PC-3 (cell line): ENCODE measurements around the gene DNAH17. TPM values are rescaled to one million over a fixed set of nuclear protein-coding genes. Genes with fewer than 3 reads are reported as not detected.

Source experiments
- ATAC-seq: fragments of 200-7000 bp; cut with Tn5 transposase; 2 replicates; pipeline ENCODE4 v1.9.1; 2020; ENCODE audit warnings: mild to moderate bottlenecking, moderate library complexity
- BruUV-seq: library from RNA; stranded (reverse); fragments of 400-500 nt; replicated peaks from 2 replicates; lab custom pipeline; 2021; lab: Mats Ljungman, UMichigan
- CTCF ChIA-PET: fragments of 300-600 bp; sonication (Branson Sonifier 250); formaldehyde crosslinking; loops from one replicate; lab custom pipeline; 2022; ENCODE audit warnings: antibody characterized with exemption; lab: Charles Lee
- POLR2A ChIA-PET: fragments of 300-600 bp; sonication (Branson Sonifier 250); formaldehyde crosslinking; loops from one replicate; lab custom pipeline; 2022; ENCODE audit warnings: antibody characterized with exemption; ENCODE audit not compliant: unreplicated experiment; lab: Charles Lee
- DNase-seq: peaks from one replicate; pipeline ENCODE4 v3.0.0-alpha.2; 2015
- H2AFZ ChIP-seq: fragments of 300-600 bp; sonication (generic); 2 replicates; pipeline ENCODE4 v1.6.0; 2016; ENCODE audit warnings: antibody characterized with exemption, low read length
- H3F3A ChIP-seq: fragments of 300-600 bp; sonication (generic); one replicate; pipeline ENCODE4 v1.6.0; 2017; ENCODE audit warnings: antibody characterized with exemption, low read length, control low read depth, mild to moderate bottlenecking; ENCODE audit not compliant: unreplicated experiment
- H3K27ac ChIP-seq: fragments of 300-600 bp; sonication (generic); 2 replicates; pipeline ENCODE4 v1.5.1; 2016; ENCODE audit warnings: mild to moderate bottlenecking, low read length
- H3K27me3 ChIP-seq: fragments of 300-600 bp; sonication (generic); 2 replicates; pipeline ENCODE4 v1.6.1; 2016; ENCODE audit warnings: low read length, mixed read lengths
- H3K36me3 ChIP-seq: fragments of 300-600 bp; sonication (generic); 2 replicates; pipeline ENCODE4 v1.6.1; 2016; ENCODE audit warnings: low read depth, mixed run types, low read length, mixed read lengths
- H3K4me1 ChIP-seq: fragments of 300-600 bp; sonication (generic); 2 replicates; pipeline ENCODE4 v1.5.1; 2016; ENCODE audit warnings: low read length; ENCODE audit not compliant: insufficient read depth
- H3K4me2 ChIP-seq: fragments of 300-600 bp; sonication (generic); 2 replicates; pipeline ENCODE4 v1.6.0; 2016; ENCODE audit warnings: low read length
- H3K4me3 ChIP-seq: fragments of 300-600 bp; sonication (generic); 2 replicates; pipeline ENCODE4 v1.5.1; 2016; ENCODE audit warnings: mild to moderate bottlenecking, low read length, mixed read lengths
- H3K79me2 ChIP-seq: fragments of 300-600 bp; sonication (generic); 2 replicates; pipeline ENCODE4 v1.6.1; 2017; ENCODE audit warnings: low read length, mixed read lengths
- H3K9ac ChIP-seq: fragments of 300-600 bp; sonication (generic); 2 replicates; pipeline ENCODE4 v1.6.0; 2016; ENCODE audit warnings: mild to moderate bottlenecking, low read length
- H3K9me2 ChIP-seq: fragments of 300-600 bp; sonication (generic); replicated peaks from 2 replicates; pipeline ENCODE4 v1.6.1; 2016; ENCODE audit warnings: mixed run types, low read length, mixed read lengths
- H3K9me3 ChIP-seq: fragments of 300-600 bp; sonication (generic); 2 replicates; pipeline ENCODE4 v1.6.1; 2016; ENCODE audit warnings: low read length, mixed read lengths
- H4K20me1 ChIP-seq: fragments of 300-600 bp; sonication (generic); 2 replicates; pipeline ENCODE4 v1.6.1; 2016; ENCODE audit warnings: low read length, mixed read lengths
- EZH2 ChIP-seq: fragments of 300-600 bp; sonication (generic); IDR thresholded peaks from one replicate; pipeline ENCODE4 v1.6.1; 2017; ENCODE audit warnings: antibody characterized with exemption, mild to moderate bottlenecking, low read length; ENCODE audit not compliant: unreplicated experiment
- EZH2phosphoT487 ChIP-seq: fragments of 300-600 bp; sonication (generic); IDR thresholded peaks from 2 replicates; pipeline ENCODE4 v1.6.1; 2018; ENCODE audit warnings: mild to moderate bottlenecking, antibody characterized with exemption, low read length, borderline replicate concordance
- intact Hi-C: fragments of 100-400 bp; cut with micrococcal nuclease; formaldehyde crosslinking; loops from 2 replicates; pipeline ENCODE4 v1.9.0; 2023
- total RNA-seq: library from RNA; depleted of rRNA; stranded (reverse); fragments of >200 nt; gene quantifications from 2 replicates; pipeline ENCODE4 v1.2.3, GENCODE V29; 2014
- TF ChIP-seq, protein P1 (sequence below): fragments of 300-600 bp; sonication (generic); conservative IDR thresholded peaks from 2 replicates; pipeline ENCODE4 v1.5.1; 2017; ENCODE audit warnings: antibody characterized with exemption, low read depth, mild to moderate bottlenecking, low read length

Gene DNAH17
- total RNA-seq, 1 experiment from 2014 or later = 0.04 TPM

DNA sequence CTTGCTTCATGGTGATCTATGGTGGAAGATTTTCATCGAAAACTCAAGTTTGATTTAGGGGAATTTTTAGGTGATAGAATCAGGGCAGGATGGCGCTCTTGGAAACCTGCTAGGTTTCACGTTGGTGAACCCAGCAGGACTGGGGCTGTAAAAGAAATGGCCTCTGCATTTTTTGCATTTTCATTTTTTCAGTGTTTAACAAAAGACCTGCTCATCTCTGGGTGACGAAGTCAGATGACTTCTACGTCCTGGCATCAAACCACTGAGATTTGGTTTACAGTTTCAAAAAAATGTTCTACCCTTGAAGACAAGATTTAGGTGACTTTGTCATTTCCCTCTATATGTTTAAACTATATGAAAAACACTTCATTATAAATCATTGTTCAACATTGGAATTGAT is 196.8 kb downstream of the DNAH17 start:
- CTCF ChIA-PET = no interaction called here
- H3K9ac ChIP-seq = no peak overlapping the region
- intact Hi-C loops = no loop called here

GRCh38 chr17:78379131-78379491 is 198.1 kb downstream of the DNAH17 start:
- POLR2A ChIA-PET = interaction anchor here (0.6 kb wide), 2 partner anchors 66 to 328 kb away, joined by 4 to 6 read pairs; no protein-coding TSS in a partner anchor
- peak overlapping the region; percentile 78 for H3K4me3 ChIP-seq
- peaks cover 9% of the 10 kb centered on the region for H3F3A ChIP-seq
- BruUV-seq = TSS peak; percentile 60
- peak overlapping the region; percentile 76 for H3K27ac ChIP-seq
- H3K9me2 ChIP-seq = no peaks in the 10 kb centered on the region
- intact Hi-C loops = loop anchor here (2.0 kb wide), 1 partner anchor 18 kb away; the partner anchor contains the start of gene SOCS3
- ATAC-seq (peak; percentile 54), DNase-seq (peak; percentile 81)
- peaks cover 57% of the 10 kb centered on the region for H3K79me2 ChIP-seq
- H3K36me3 ChIP-seq = peaks cover 7% of the 10 kb centered on the region; the same call in 1 of the 2 replicates
- H3K27me3 ChIP-seq = no peaks in the 10 kb centered on the region
- peaks cover 29% of the 10 kb centered on the region for H4K20me1 ChIP-seq
- H3K9ac ChIP-seq = peak overlapping the region; percentile 89
- H3K4me2 ChIP-seq = peak overlapping the region; percentile 81
- peak overlapping the region; percentile 94 for H2AFZ ChIP-seq
- CTCF ChIA-PET = interaction anchor here (0.6 kb wide), 1 partner anchor 11 kb away, joined by 3 read pairs; no protein-coding TSS in a partner anchor
- peaks cover 71% of the 10 kb centered on the region for H3K4me1 ChIP-seq
- H3K9me3 ChIP-seq = no peaks in the 10 kb centered on the region
- TF ChIP-seq EZH2phosphoT487 = no peak
- TF ChIP-seq EZH2 = no peak
- TF ChIP-seq, protein P1, sequence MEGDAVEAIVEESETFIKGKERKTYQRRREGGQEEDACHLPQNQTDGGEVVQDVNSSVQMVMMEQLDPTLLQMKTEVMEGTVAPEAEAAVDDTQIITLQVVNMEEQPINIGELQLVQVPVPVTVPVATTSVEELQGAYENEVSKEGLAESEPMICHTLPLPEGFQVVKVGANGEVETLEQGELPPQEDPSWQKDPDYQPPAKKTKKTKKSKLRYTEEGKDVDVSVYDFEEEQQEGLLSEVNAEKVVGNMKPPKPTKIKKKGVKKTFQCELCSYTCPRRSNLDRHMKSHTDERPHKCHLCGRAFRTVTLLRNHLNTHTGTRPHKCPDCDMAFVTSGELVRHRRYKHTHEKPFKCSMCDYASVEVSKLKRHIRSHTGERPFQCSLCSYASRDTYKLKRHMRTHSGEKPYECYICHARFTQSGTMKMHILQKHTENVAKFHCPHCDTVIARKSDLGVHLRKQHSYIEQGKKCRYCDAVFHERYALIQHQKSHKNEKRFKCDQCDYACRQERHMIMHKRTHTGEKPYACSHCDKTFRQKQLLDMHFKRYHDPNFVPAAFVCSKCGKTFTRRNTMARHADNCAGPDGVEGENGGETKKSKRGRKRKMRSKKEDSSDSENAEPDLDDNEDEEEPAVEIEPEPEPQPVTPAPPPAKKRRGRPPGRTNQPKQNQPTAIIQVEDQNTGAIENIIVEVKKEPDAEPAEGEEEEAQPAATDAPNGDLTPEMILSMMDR = no peak

More for the DNA sequence above, 196.8 kb downstream of the DNAH17 start:
- POLR2A ChIA-PET = no interaction called here
- H3K4me3 ChIP-seq = no peak overlapping the region
- H3K36me3 ChIP-seq = peaks cover 13% of the 10 kb centered on the region; the same call in 1 of the 2 replicates
- H3F3A ChIP-seq = peaks cover 9% of the 10 kb centered on the region
- no peak for TF ChIP-seq EZH2
- TF ChIP-seq, protein P1 = no peak
- no peak for TF ChIP-seq EZH2phosphoT487
- H3K27me3 ChIP-seq = no peaks in the 10 kb centered on the region
- H4K20me1 ChIP-seq = peaks cover 36% of the 10 kb centered on the region
- H3K4me1 ChIP-seq = peaks cover 62% of the 10 kb centered on the region
- TSS peak; percentile 16 for BruUV-seq
- peak overlapping the region; percentile 81 for H3K4me2 ChIP-seq
- H3K9me2 ChIP-seq = no peaks in the 10 kb centered on the region
- ATAC-seq (no peak), DNase-seq (no peak)
- no peak overlapping the region for H2AFZ ChIP-seq
- no peak overlapping the region for H3K27ac ChIP-seq
- no peaks in the 10 kb centered on the region for H3K9me3 ChIP-seq
- H3K79me2 ChIP-seq = peaks cover 69% of the 10 kb centered on the region
